ENCODE measurements around the gene WNT7A.

WNT7A gene

GRCh38 chr3:13767896-13768295 lies 112.0 kb downstream of the WNT7A start:
- no peak for DNase-seq

- no peak for DNase-seq
Measured at GRCh38 chr3:13767030-13767429, 112.8 kb downstream of the WNT7A start.
